ENCODE results near the gene SLX4. TPM values are rescaled to one million over a fixed set of nuclear protein-coding genes. Genes with fewer than 3 reads are reported as not detected.

The SLX4 gene
- total and polyA plus RNA-seq, 9 of the 15 experiments (the other 6 are each of a cell fraction or from before 2014, with no cell fraction given) = 0.29 to 7.9 (median 3.8) TPM

DNA sequence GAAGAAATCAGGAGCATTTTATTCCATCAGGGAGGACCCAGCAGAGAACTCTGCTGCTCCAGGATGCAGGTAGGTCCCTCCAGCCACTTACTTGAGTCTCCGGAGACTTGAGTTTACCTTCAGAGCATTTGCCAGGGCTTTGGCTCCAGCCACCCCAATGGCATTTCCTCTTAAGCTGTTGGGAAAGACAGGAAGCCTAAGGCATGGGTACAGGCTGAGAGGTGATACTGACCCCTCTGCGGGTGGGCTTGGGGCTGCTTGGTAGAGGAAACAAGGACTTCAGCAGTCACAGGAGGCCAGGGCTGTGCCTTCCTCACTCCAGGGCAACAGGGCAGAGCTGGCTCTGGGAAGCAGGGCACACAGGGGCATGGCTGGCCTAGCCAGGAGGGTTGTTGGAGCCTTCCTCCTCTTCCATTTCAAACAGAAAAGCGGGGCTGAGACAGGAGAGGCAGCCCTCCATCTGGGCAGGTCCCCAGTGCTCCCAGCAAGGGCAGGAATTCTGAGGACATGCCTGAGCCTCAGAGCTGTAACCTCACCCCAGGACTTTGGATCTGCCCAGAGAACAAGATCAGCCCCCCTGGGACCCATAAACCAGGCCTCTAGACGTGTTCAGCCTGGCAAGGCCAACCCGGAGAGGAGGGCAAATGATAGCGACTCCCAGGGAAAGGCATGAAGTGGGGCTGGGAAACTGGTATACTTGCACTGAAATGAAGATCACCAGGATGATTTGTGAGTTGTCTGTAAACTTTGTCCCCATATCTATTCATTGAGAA lies 68.6 kb downstream of the SLX4 start (continued):
- TF ChIP-seq, protein P1, sequence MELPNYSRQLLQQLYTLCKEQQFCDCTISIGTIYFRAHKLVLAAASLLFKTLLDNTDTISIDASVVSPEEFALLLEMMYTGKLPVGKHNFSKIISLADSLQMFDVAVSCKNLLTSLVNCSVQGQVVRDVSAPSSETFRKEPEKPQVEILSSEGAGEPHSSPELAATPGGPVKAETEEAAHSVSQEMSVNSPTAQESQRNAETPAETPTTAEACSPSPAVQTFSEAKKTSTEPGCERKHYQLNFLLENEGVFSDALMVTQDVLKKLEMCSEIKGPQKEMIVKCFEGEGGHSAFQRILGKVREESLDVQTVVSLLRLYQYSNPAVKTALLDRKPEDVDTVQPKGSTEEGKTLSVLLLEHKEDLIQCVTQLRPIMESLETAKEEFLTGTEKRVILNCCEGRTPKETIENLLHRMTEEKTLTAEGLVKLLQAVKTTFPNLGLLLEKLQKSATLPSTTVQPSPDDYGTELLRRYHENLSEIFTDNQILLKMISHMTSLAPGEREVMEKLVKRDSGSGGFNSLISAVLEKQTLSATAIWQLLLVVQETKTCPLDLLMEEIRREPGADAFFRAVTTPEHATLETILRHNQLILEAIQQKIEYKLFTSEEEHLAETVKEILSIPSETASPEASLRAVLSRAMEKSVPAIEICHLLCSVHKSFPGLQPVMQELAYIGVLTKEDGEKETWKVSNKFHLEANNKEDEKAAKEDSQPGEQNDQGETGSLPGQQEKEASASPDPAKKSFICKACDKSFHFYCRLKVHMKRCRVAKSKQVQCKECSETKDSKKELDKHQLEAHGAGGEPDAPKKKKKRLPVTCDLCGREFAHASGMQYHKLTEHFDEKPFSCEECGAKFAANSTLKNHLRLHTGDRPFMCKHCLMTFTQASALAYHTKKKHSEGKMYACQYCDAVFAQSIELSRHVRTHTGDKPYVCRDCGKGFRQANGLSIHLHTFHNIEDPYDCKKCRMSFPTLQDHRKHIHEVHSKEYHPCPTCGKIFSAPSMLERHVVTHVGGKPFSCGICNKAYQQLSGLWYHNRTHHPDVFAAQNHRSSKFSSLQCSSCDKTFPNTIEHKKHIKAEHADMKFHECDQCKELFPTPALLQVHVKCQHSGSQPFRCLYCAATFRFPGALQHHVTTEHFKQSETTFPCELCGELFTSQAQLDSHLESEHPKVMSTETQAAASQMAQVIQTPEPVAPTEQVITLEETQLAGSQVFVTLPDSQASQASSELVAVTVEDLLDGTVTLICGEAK (IDR thresholded peaks at IDR 0.05) = no peak
- TF ChIP-seq, protein P1 (CRISPR knock-in tag; IDR thresholded peaks at IDR 0.05) = no peak
